Effector CD8-positive, alpha-beta T cell (primary cell): ENCODE results near the gene PPP2R2D.

Source experiments
- DNase-seq: peaks from one replicate; lab custom pipeline; 2025; lab: John Stamatoyannopoulos, UW

PPP2R2D gene

DNA sequence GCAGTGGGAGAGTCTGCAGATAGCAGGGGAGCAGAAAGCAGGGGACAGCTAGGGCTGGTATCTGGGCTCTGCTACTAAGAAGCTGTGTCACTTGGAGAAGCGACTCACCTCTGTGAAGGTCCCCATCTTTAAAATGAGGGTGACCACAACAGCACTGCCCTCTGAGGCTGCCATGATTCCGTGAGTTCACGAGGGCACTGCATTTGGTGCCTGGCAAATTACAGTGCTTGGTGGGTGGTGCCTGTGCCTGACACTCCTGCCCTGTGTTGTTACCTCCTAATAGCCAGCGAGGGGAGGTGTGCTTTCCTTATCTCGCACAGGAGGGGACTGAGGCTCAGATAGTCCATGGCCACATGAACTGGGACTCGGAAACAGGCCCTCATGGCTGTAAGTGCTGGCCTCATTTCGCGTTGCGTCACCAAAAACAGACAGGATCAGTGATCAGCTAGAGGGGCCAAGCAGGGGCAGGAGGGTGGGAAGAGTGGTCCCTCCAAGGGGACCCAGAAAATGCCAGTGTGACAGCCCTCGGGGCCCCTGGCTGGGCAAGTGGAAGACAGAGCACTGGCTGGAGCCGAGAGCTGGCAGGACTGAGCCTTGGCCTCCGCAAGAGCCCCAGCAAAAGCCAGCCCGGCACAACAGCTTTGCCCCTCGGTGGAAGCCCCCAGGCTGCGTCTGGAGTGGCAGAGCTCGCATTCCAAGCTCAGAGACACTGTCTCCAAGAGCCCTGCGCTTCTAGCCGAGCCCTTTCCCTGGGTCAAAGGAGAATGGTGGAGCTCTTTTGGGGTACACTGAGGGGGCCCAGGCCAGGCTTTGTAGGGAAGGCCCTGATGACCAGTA, 98.3 kb downstream of the PPP2R2D start:
- DNase-seq = no peak

DNA sequence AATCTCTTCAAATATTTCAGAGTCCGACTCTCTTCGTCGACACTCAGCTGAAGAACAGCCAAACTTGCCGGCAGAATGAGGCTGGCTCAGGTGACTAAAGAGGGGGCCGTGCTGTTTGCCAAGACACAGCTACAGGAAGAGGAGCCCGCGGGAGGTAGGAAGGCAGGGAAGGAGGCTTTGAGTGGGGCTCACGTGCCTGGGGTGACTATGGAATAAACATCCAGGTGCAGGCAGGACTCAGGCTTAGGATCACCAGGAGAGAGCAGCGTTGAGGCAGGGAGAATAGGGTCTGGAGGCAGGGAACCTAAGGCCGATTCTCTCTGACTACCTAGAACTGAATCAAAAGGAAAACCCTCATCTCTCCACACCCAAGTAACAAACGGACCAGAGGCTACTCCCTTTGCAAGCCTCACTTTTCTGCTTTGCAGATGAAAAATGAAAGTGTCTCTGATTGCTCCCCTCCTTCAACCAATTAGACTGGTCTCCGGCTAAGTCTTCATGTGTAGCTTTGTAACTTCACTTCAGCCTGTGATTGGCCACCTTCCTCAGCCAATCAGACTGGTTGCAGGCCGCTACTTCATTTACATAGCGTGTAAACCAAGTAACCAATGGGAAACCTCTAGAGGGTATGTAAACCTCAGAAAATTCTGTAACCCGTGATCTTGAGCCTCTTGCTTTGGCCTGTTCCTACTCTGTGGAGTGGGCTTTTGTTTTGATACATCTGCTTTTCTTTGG, 100.6 kb downstream of the PPP2R2D start:
- no peak for DNase-seq

DNA sequence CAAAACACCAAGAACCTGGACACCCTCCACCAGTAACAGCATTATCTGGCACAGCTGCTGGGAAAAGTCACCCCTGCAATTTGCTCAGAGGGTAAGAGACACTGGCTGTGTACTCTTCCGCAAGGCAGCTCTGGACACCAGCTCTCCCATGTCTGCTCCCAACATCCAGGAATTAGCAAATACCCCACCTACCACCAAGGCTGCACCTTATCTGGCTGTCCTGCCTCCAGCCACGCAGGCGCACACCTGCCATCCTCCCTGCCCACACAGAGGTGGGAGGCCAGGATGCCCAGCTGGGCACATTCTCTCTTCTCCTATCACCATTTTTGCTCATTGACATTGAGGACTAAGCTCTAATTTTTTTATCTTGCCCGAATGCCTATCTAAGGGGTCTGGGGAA, 101.2 kb downstream of the PPP2R2D start:
- no peak for DNase-seq

DNA sequence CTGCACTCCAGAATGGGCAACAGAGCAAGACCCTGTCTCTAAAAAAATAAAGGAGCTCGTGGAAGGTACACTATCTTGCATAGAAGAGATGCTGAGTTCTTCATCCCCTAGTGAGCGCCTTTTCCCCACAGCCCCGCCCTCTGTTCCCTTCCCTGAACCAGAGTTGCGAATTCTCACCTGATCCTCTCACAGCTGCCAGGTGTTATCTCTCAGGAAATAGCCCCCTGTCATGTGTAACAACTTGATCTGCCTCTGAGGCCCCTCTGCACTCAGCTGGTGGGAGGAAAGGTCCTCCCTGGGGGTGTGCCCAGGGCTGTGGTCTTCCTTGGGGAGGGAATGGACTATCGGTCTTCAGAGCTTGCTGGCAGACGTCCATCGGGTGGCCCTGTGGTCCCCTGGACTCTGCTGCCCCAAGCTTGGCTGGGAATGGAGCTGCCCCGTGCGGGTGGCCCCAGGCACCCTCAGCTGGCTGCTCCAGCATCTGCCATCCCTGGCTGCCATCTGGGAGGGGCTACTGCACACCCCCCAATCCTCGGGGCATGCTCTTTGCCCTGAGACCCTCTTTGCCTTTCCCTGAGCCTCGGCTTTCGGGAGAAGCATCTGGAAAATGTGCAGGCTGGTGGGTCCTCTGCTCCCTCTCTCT, 102.6 kb downstream of the PPP2R2D start:
- DNase-seq = no peak

DNA sequence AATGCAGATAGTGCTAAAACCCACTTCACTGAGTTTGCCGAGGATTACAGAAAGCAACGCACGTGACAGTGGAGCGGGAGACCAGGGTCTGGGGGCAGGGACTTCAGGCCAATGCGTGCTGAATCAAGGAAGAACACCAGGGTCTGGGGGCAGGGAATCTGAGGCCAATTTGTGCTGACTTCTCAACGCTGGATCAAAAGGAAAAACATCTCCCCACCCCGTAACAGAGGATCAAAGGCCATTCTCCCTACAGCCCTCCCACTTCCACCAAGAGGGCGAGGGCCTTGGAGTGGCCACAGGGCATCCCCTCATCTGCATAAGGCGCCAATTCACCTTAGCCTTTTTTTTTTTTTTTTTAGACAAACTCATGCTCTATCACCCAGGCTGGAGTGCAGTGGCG, 103.2 kb downstream of the PPP2R2D start:
- no peak for DNase-seq

DNA sequence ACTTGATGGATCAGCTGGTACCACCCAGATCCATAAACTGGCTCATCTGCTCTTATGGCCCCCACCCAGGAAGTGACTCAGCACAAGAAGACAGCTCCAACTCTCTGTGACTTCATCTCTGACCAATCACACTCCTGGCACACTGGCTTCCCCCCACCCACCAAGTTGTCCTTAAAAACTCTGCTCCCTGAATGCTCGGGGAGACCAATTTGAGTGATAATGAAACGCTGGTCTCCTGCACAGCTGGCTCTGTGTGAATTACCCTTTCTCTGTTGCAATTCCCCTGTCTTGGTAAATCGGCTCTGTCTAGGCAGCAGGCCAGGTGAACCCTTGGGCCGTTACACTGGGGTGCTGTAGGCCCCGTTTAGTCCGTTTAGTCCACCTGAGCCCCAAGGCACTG, 104.3 kb downstream of the PPP2R2D start:
- no peak for DNase-seq

DNA sequence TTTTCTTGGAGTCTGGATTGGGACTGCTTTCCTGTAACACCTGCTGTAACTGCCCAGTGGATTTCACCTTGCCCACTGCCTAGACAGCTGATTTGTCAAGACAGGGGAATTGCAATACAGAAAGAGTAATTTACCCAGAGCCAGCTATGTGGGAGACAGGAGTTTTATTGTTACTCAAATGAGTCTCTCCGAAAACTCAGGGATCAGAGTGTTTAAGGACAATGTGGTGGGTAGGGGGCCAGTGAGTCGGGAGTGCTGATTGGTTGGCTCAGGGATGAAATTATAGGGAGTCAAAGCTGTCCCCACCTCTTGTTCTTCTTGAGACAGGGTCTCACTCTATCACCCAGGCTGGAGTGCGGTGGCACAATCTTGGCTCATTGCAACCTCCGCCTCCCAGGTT, 106.2 kb downstream of the PPP2R2D start:
- DNase-seq = no peak

DNA sequence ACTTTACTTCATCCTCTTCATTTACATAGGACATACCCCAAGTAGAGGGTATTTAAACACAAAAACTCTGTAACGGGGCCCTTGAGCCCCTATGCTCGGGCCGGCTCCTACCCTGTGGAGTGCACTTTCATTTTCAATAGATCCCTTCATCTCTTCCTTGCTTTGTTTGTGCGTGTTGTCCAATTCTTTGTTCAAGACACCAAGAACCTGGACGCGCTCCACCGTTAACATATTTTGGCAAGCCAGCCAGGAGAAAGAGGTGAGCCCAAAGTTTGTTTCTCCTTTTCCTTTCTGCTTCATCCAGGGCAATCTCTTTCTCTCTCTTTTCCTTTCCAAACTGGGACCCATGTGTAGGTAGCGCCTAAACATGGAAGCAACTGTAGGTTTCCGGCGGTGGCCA, 106.9 kb downstream of the PPP2R2D start:
- DNase-seq = no peak
